Astrocyte of the spinal cord (primary cell): ENCODE data around the gene COG4.

Source experiments
- DNase-seq: peaks from one replicate; pipeline ENCODE4 v3.0.0; 2011; ENCODE audit warnings: low read depth, low spot score
- H3K4me3 ChIP-seq: 2 replicates; pipeline ENCODE4 v1.5.1; 2011; ENCODE audit warnings: low read depth, mild to moderate bottlenecking, low read length, moderate library complexity
- in situ Hi-C: cut with HindIII; loops from 2 replicates; pipeline ENCODE4 v1.10.0; 2017; ENCODE audit warnings: low sequenced_read_pairs
- TF ChIP-seq, protein P1 (sequence below): IDR thresholded peaks from 2 replicates; pipeline ENCODE4 v1.5.1; 2012; ENCODE audit warnings: low read depth, mild to moderate bottlenecking, low read length, inconsistent platforms

COG4 gene

DNA sequence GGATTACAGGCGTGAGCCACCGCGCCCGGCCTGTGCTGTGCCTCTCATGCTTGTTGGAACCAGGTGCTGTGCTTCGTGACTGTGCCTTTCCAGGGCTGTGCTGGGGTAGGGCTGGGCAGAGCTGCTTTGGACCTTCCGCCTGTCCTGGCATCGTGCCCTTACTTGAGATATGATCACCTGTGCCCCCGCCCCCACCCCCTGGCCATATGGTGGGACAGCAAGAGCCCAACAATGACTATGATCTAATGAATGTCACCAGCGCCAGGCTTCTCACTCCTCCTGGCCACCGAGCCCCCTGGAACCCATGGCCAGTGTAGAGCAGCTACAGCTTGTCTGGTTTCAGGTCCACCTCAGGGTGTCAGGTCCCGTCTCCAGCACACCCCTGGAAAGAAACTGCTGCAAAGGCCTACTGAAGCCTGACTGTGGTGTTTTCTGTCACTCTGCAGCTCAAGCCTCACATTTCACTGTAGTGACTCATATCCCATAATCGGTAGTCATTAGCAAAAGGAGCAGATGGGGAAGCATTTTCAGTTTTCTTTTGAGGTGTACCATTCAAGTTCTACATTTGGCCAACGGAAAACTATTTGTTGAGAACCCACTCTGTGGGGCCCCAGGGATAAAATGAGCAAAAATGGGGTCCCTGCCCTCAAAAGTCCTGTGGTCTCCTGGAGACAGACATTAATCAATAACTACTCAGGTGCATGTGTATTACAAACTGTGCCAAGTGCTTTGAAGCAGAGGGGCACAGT is 46.9 kb downstream of the COG4 start:
- TF ChIP-seq, protein P1, sequence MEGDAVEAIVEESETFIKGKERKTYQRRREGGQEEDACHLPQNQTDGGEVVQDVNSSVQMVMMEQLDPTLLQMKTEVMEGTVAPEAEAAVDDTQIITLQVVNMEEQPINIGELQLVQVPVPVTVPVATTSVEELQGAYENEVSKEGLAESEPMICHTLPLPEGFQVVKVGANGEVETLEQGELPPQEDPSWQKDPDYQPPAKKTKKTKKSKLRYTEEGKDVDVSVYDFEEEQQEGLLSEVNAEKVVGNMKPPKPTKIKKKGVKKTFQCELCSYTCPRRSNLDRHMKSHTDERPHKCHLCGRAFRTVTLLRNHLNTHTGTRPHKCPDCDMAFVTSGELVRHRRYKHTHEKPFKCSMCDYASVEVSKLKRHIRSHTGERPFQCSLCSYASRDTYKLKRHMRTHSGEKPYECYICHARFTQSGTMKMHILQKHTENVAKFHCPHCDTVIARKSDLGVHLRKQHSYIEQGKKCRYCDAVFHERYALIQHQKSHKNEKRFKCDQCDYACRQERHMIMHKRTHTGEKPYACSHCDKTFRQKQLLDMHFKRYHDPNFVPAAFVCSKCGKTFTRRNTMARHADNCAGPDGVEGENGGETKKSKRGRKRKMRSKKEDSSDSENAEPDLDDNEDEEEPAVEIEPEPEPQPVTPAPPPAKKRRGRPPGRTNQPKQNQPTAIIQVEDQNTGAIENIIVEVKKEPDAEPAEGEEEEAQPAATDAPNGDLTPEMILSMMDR, result no peak
- no peak overlapping the region for H3K4me3 ChIP-seq
- in situ Hi-C loops, result no loop called here
- DNase-seq, result peak; percentile 68

DNA sequence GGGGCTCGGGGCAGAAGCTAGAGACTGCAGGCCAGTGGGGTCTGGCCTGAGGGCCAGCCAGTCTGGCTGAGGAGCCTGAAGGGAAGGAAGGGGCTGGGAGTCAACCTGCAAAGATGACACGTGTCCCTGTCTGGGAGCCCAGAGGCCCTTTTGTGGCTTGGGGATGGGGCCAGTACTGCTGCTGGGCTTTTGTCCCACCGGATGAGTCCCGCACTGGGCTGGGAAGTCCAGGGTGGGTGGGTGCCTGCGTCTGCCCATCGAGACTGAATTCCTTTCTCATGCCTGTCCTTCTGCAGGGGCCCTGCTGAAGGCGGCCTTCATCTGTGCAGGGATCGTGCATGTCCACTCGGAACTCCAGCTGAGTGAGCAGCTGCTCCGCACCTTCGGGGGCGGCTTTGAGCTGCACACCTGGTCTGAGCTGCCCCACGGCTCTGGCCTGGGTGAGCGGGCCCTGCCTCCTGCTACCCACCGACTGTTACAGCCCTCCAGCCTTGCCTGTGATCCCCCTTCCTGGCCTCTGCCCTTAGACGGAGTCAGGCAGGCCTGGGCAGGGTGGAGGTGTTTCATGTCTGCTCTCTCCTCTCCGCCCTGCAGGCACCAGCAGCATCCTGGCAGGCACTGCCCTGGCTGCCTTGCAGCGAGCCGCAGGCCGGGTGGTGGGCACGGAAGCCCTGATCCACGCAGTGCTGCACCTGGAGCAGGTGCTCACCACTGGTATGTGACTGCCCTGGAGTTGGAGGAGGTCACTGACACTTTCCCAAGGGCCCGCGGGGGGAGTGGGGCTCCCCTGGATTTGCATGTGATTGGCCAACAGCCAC is 48.1 kb downstream of the COG4 start:
- TF ChIP-seq, protein P1, result no peak
- H3K4me3 ChIP-seq, result no peak overlapping the region
- DNase-seq, result no peak
- in situ Hi-C loops, result no loop called here

DNA sequence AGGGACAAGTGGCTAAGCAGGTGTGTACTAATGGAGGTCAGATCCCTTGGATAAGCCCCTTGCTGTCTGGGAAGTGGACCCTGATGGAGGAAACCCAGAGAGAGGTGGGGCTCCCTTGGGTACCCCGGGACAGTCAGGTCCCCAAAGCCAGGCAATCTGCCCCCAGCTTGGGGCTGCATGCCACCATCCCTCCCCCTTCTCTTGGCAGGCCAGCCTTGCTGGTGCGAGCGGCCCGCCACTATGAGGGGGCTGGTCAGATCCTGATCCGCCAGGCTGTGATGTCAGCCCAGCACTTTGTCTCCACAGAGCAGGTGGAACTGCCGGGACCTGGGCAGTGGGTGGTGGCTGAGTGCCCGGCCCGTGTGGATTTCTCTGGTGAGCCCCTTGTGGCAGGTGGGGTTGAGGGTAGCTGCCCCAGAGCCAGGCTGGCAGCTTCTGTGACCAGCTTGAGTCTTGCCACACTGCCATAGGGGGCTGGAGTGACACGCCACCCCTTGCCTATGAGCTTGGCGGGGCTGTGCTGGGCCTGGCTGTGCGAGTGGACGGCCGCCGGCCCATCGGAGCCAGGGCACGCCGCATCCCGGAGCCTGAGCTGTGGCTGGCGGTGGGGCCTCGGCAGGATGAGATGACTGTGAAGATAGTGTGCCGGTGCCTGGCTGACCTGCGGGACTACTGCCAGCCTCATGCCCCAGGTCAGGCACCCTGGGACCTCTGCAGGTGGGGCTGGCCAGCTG is 48.9 kb downstream of the COG4 start:
- TF ChIP-seq, protein P1, result no peak
- DNase-seq, result no peak
- H3K4me3 ChIP-seq, result no peak overlapping the region
- in situ Hi-C loops, result no loop called here

GRCh38 chr16:70473446-70474319 is 49.7 kb downstream of the COG4 start:
- DNase-seq, result no peak
- TF ChIP-seq, protein P1, result no peak
- H3K4me3 ChIP-seq, result no peak overlapping the region
- in situ Hi-C loops, result no loop called here

GRCh38 chr16:70472786-70473433 is 50.4 kb downstream of the COG4 start:
- TF ChIP-seq, protein P1, result no peak
- in situ Hi-C loops, result no loop called here
- no peak for DNase-seq
- H3K4me3 ChIP-seq, result no peak overlapping the region
